Neural cell (in vitro differentiated cells): Measurements from ENCODE around the gene SMC4. TPM values are rescaled to one million over a fixed set of nuclear protein-coding genes. Genes with fewer than 3 reads are reported as not detected.
"Not testable (repeated sequence)": the region's sequence is repeated elsewhere in the genome, so short reads cannot be mapped to it uniquely, and the experiment has no call there.

Source experiments
- H2AFZ ChIP-seq: fragments of 200-600, 300-800 bp; sonication (generic), shearing (Covaris generic); 2 replicates; pipeline ENCODE4 v1.6.0; 2014; ENCODE audit warnings: low read depth, mild to moderate bottlenecking, antibody characterized with exemption, low read length, moderate library complexity
- H3F3A ChIP-seq: fragments of 200-600 bp; shearing (Covaris generic); 2 replicates; pipeline ENCODE4 v1.6.1; 2016; ENCODE audit warnings: mild to moderate bottlenecking, moderate library complexity, mixed read lengths, antibody characterized with exemption, low read length; ENCODE audit not compliant: insufficient read depth, poor library complexity, severe bottlenecking
- H3K27ac ChIP-seq: fragments of 200-600, 300-800 bp; sonication (generic), shearing (Covaris generic); 2 replicates; pipeline ENCODE4 v1.5.1; 2014; ENCODE audit warnings: mild to moderate bottlenecking, low read length, moderate library complexity
- H3K27me3 ChIP-seq: fragments of 300-800, 200-600 bp; sonication (generic), shearing (Covaris generic); 2 replicates; pipeline ENCODE4 v1.6.0; 2014; ENCODE audit warnings: mild to moderate bottlenecking, low read depth, low read length, moderate library complexity; ENCODE audit not compliant: insufficient read depth
- H3K36me3 ChIP-seq: fragments of 300-800, 200-600 bp; sonication (generic), shearing (Covaris generic); 2 replicates; pipeline ENCODE4 v1.5.1; 2014; ENCODE audit warnings: mild to moderate bottlenecking, antibody characterized with exemption, low read length, moderate library complexity; ENCODE audit not compliant: insufficient read depth
- H3K4me2 ChIP-seq: fragments of 300-800, 200-600 bp; sonication (generic), shearing (Covaris generic); 2 replicates; pipeline ENCODE4 v1.6.0; 2014; ENCODE audit warnings: mild to moderate bottlenecking, low read length
- H3K4me3 ChIP-seq: fragments of 300-800, 200-600 bp; sonication (generic), shearing (Covaris generic); 2 replicates; pipeline ENCODE4 v1.5.1; 2014; ENCODE audit warnings: mild to moderate bottlenecking, low read length, moderate library complexity
- H3K79me2 ChIP-seq: fragments of 200-600 bp; shearing (Covaris generic); replicated peaks from 2 replicates; pipeline ENCODE4 v1.6.0; 2014; ENCODE audit warnings: mild to moderate bottlenecking, low read length, moderate library complexity; ENCODE audit not compliant: insufficient read depth
- H3K9ac ChIP-seq: fragments of 300-800, 200-600 bp; sonication (generic), shearing (Covaris generic); 2 replicates; pipeline ENCODE4 v1.6.1; 2016; ENCODE audit warnings: mild to moderate bottlenecking, low read length, mixed read lengths
- H3K9me2 ChIP-seq: fragments of 200-600 bp; shearing (Covaris generic); 2 replicates; pipeline ENCODE4 v1.6.1; 2016; ENCODE audit warnings: mild to moderate bottlenecking, low read length, mixed read lengths; ENCODE audit not compliant: insufficient read depth
- H3K9me3 ChIP-seq: fragments of 200-600, 300-800 bp; sonication (generic), shearing (Covaris generic); 2 replicates; pipeline ENCODE4 v1.6.1; 2016; ENCODE audit warnings: mild to moderate bottlenecking, mixed run types, low read length, moderate library complexity, mixed read lengths
- H4K20me1 ChIP-seq: fragments of 200-600 bp; shearing (Covaris generic); 2 replicates; pipeline ENCODE4 v1.6.1; 2016; ENCODE audit warnings: mild to moderate bottlenecking, mixed run types; ENCODE audit not compliant: insufficient read depth
- EP300 ChIP-seq: fragments of 450-650 bp; conservative IDR thresholded peaks from 2 replicates; pipeline ENCODE4 v1.6.1; 2014; ENCODE audit warnings: antibody characterized with exemption, mild to moderate bottlenecking, moderate library complexity; ENCODE audit not compliant: poor library complexity, severe bottlenecking
- EZH2 ChIP-seq: fragments of 200-600, 300-800 bp; shearing (Covaris generic), sonication (generic); IDR thresholded peaks from 2 replicates; pipeline ENCODE4 v1.6.1; 2014; ENCODE audit warnings: antibody characterized with exemption, low read length, borderline replicate concordance, mild to moderate bottlenecking; ENCODE audit not compliant: insufficient read depth, poor library complexity, severe bottlenecking
- MXI1 ChIP-seq: fragments of 450-650 bp; conservative IDR thresholded peaks from 2 replicates; pipeline ENCODE4 v1.6.1; 2014; ENCODE audit warnings: antibody characterized with exemption, mild to moderate bottlenecking; ENCODE audit not compliant: poor library complexity, severe bottlenecking
- POLR2AphosphoS5 ChIP-seq: IDR thresholded peaks from 2 replicates; pipeline ENCODE4 v1.6.1; 2012
- RAD21 ChIP-seq: fragments of 450-650 bp; conservative IDR thresholded peaks from 2 replicates; pipeline ENCODE4 v1.6.1; 2014; ENCODE audit warnings: antibody characterized with exemption, mild to moderate bottlenecking, moderate library complexity
- SMC3 ChIP-seq: fragments of 450-650 bp; conservative IDR thresholded peaks from 2 replicates; pipeline ENCODE4 v1.6.1; 2014; ENCODE audit warnings: antibody characterized with exemption, mild to moderate bottlenecking, moderate library complexity; ENCODE audit not compliant: poor library complexity
- TAF1 ChIP-seq: IDR thresholded peaks from 2 replicates; pipeline ENCODE4 v1.6.1; 2012; ENCODE audit warnings: low read depth
- polyA minus RNA-seq: library from RNA; depleted of rRNA, polyadenylated mRNA; stranded (reverse); fragments of >200 nt; gene quantifications from 2 replicates; pipeline ENCODE4 v1.2.3, GENCODE V29; 2014
- polyA plus RNA-seq: library from polyadenylated mRNA; depleted of rRNA; stranded (reverse); fragments of >200 nt; gene quantifications from 2 replicates; pipeline ENCODE4 v1.2.3, GENCODE V29; 2014
- TF ChIP-seq, protein P1 (sequence below): IDR thresholded peaks from 2 replicates; pipeline ENCODE4 v1.6.1; 2012; ENCODE audit warnings: borderline replicate concordance
- TF ChIP-seq, protein P2 (sequence below): fragments of 450-650 bp; IDR thresholded peaks from 2 replicates; pipeline ENCODE4 v1.5.1; 2014; ENCODE audit warnings: antibody characterized with exemption, mild to moderate bottlenecking, moderate library complexity; ENCODE audit not compliant: poor library complexity, severe bottlenecking

Gene SMC4
- polyA plus RNA-seq (17.4 and 27.8 TPM in 2 replicates), polyA minus RNA-seq (22.7 and 26.3 TPM in 2 replicates)

DNA sequence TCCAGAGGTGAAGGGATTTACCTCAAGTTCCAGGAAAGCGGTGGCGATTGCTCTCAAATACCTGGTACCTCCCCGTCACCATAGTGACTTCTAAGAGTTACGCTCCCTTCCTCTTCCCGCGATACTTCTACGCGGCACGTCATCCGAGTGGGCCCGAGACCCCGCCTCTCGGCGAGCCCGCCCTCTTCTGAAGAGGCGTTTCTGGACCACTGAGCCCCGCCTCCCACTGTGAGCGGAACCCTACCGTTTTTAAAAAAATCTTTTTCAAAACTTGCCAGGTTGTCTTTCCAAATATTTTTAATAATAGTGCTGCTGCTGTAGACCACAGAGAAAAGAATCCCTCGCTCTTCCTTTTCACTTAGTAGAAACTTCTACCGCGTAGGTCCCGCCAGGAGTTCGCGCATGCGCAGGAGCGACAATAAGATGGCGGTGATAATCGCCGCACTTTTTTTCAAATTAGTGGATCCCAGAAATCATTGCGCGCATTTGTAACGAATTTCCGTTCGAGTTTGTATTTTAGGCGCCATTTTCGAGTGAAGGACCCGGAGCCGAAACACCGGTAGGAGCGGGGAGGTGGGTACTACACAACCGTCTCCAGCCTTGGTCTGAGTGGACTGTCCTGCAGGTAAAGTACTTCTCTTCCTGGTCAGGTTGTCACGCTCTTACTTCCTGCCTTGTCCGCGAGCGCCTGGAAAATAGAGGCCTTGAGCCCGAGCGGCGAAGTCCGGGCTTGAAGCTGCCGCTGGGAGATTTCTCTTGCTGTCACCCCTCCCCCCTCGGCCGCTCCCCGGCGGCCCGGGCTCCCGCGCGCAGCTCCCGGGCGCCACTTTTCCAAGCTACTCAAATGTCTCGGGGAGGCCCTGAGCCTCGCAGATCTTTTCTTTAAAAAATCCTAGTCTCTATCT lies at the start of gene SMC4, which contains the start of gene IFT80:
TSS of gene SMC4 (plus strand) at position 526 of the 905 bp plus-strand sequence. CDS start 1,177 bp downstream, outside the sequence.
TSS of gene IFT80 (minus strand) at position 101 of the 905 bp plus-strand sequence. CDS start 14,625 bp downstream, outside the sequence.
- TF ChIP-seq RAD21 = peak; percentile 34
- TF ChIP-seq EZH2 = no peak
- TF ChIP-seq, protein P1, sequence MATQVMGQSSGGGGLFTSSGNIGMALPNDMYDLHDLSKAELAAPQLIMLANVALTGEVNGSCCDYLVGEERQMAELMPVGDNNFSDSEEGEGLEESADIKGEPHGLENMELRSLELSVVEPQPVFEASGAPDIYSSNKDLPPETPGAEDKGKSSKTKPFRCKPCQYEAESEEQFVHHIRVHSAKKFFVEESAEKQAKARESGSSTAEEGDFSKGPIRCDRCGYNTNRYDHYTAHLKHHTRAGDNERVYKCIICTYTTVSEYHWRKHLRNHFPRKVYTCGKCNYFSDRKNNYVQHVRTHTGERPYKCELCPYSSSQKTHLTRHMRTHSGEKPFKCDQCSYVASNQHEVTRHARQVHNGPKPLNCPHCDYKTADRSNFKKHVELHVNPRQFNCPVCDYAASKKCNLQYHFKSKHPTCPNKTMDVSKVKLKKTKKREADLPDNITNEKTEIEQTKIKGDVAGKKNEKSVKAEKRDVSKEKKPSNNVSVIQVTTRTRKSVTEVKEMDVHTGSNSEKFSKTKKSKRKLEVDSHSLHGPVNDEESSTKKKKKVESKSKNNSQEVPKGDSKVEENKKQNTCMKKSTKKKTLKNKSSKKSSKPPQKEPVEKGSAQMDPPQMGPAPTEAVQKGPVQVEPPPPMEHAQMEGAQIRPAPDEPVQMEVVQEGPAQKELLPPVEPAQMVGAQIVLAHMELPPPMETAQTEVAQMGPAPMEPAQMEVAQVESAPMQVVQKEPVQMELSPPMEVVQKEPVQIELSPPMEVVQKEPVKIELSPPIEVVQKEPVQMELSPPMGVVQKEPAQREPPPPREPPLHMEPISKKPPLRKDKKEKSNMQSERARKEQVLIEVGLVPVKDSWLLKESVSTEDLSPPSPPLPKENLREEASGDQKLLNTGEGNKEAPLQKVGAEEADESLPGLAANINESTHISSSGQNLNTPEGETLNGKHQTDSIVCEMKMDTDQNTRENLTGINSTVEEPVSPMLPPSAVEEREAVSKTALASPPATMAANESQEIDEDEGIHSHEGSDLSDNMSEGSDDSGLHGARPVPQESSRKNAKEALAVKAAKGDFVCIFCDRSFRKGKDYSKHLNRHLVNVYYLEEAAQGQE = no peak
- TF ChIP-seq TAF1 = peak; percentile 10
- TF ChIP-seq EP300 = peak; percentile 23
- TF ChIP-seq, protein P2, sequence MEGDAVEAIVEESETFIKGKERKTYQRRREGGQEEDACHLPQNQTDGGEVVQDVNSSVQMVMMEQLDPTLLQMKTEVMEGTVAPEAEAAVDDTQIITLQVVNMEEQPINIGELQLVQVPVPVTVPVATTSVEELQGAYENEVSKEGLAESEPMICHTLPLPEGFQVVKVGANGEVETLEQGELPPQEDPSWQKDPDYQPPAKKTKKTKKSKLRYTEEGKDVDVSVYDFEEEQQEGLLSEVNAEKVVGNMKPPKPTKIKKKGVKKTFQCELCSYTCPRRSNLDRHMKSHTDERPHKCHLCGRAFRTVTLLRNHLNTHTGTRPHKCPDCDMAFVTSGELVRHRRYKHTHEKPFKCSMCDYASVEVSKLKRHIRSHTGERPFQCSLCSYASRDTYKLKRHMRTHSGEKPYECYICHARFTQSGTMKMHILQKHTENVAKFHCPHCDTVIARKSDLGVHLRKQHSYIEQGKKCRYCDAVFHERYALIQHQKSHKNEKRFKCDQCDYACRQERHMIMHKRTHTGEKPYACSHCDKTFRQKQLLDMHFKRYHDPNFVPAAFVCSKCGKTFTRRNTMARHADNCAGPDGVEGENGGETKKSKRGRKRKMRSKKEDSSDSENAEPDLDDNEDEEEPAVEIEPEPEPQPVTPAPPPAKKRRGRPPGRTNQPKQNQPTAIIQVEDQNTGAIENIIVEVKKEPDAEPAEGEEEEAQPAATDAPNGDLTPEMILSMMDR = no peak
- TF ChIP-seq MXI1 = peak; percentile 97
- peak; percentile 69 for TF ChIP-seq POLR2AphosphoS5
- no peak for TF ChIP-seq SMC3
- Histone ChIP-seq H3K27ac (peak within 1 kb of the TSS; percentile 73), H3F3A (no peaks in the 10 kb centered on the region), H3K79me2 (peaks cover 65% of the 10 kb centered on the region), H3K36me3 (no peaks in the 10 kb centered on the region), H3K9me3 (no peaks in the 10 kb centered on the region), H3K4me2 (peak within 1 kb of the TSS; percentile 71), H3K27me3 (peaks cover 21% of the 10 kb centered on the region), H3K4me3 (peak within 1 kb of the TSS; percentile 68), H4K20me1 (no peaks in the 10 kb centered on the region), H3K9ac (peak within 1 kb of the TSS; percentile 72), H2AFZ (peak within 1 kb of the TSS; percentile 95), H3K9me2 (no peaks in the 10 kb centered on the region)

DNA sequence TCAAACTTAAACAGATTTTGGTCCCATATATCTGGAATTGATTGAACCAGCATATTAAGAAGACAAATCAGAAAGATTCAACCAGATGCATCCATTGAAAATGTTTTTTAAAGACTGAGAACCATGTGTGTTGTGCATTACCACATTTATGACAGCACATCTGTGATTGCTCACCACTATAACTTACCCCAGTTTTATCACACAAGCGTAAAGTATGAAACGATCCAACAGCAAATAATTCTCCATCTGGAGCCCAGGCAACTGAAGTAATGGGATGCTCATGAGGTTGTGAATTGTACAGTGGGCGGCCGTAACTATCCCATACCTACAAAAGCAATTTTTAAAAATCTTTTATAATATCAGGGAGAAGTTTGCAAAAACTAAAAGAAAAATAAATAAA lies 43.6 kb upstream of the SMC4 start:
- Histone ChIP-seq H3K4me2 (no peak overlapping the region), H3K9me2 (no peaks in the 10 kb centered on the region), H3K9me3 (no peaks in the 10 kb centered on the region), H3F3A (no peaks in the 10 kb centered on the region), H3K9ac (no peak overlapping the region), H3K4me3 (no peak overlapping the region), H2AFZ (no peak overlapping the region), H3K79me2 (no peaks in the 10 kb centered on the region), H3K36me3 (no peaks in the 10 kb centered on the region), H3K27me3 (no peaks in the 10 kb centered on the region), H3K27ac (no peak overlapping the region), H4K20me1 (no peaks in the 10 kb centered on the region)
- TF ChIP-seq EP300 = no peak
- no peak for TF ChIP-seq SMC3
- TF ChIP-seq RAD21 = no peak
- no peak for TF ChIP-seq MXI1
- TF ChIP-seq EZH2 = no peak
- no peak for TF ChIP-seq POLR2AphosphoS5

DNA sequence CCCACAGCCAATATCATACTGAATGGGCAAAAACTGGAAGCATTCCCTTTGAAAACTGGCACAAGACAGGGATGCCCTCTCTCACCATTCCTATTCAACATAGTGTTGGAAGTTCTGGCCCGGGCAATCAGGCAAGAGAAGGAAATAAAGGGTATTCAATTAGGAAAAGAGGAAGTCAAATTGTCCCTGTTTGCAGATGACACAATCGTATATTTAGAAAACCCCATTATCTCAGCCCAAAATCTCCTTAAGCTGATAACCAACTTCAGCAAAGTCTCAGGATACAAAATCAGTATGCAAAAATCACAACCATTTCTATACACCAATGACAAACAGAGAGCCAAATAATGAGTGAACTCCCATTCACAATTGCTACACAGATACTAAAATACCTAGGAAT lies 36.6 kb upstream of the SMC4 start:
- H3K4me3 ChIP-seq, H3K79me2 ChIP-seq, H3F3A ChIP-seq, H3K27me3 ChIP-seq, H3K27ac ChIP-seq, H3K4me2 ChIP-seq, H3K9me3 ChIP-seq, H3K36me3 ChIP-seq, H2AFZ ChIP-seq, H4K20me1 ChIP-seq, H3K9ac ChIP-seq, H3K9me2 ChIP-seq: not testable (repeated sequence)
